Activated B cell treated with CpG ODN at 0.5 μM for 24 hours (primary cell): ENCODE results near the gene METTL16. TPM values are rescaled to one million over a fixed set of nuclear protein-coding genes. Genes with fewer than 3 reads are reported as not detected.

Source experiments
- ATAC-seq: fragments of 200-7000 bp; cut with Tn5 transposase; one replicate; pipeline ENCODE4 v1.10.0; 2021; ENCODE audit warnings: low read depth, mild to moderate bottlenecking, moderate library complexity
- CTCF ChIA-PET: fragments of 350-600 bp; sonication (Branson Sonifier 250); formaldehyde crosslinking; loops from one replicate; lab custom pipeline; 2021; ENCODE audit warnings: antibody characterized with exemption; lab: Charles Lee
- POLR2A ChIA-PET: fragments of 350-600 bp; sonication (Branson Sonifier 250); formaldehyde crosslinking; loops from one replicate; lab custom pipeline; 2021; ENCODE audit warnings: antibody characterized with exemption; lab: Charles Lee
- DNase-seq: peaks from one replicate; pipeline ENCODE4 v3.0.0; 2022
- H3K27ac Mint-ChIP-seq: one replicate; pipeline ENCODE4 v1.8.0; 2020; ENCODE audit warnings: mixed read lengths
- H3K27me3 Mint-ChIP-seq: one replicate; pipeline ENCODE4 v1.8.0; 2021; ENCODE audit warnings: mixed read lengths
- H3K36me3 Mint-ChIP-seq: one replicate; pipeline ENCODE4 v1.8.0; 2021; ENCODE audit warnings: low read depth, mixed read lengths
- H3K4me1 Mint-ChIP-seq: one replicate; pipeline ENCODE4 v1.8.0; 2021; ENCODE audit warnings: mixed read lengths
- H3K4me3 Mint-ChIP-seq: one replicate; pipeline ENCODE4 v1.8.0; 2020; ENCODE audit warnings: mild to moderate bottlenecking, mixed read lengths
- H3K9me3 Mint-ChIP-seq: one replicate; pipeline ENCODE4 v1.8.0; 2020; ENCODE audit warnings: mixed read lengths
- CTCF ChIP-seq: fragments of 200-600 bp; IDR thresholded peaks from one replicate; pipeline ENCODE4 v1.8.0; 2022; ENCODE audit warnings: antibody characterized with exemption, mild to moderate bottlenecking
- intact Hi-C: fragments of 100-400 bp; cut with micrococcal nuclease; formaldehyde crosslinking; loops from one replicate; pipeline ENCODE4 v1.15.1; 2024
- total RNA-seq: library from RNA; stranded (reverse); gene quantifications from 2 replicates; pipeline ENCODE4 v1.2.3, GENCODE V29; 2022

METTL16 gene
- total RNA-seq, 1 donor from 2014 or later, result 57.2 TPM

GRCh38 chr17:2371183-2372130, 140.2 kb downstream of the METTL16 start:
- no peak overlapping the region for H3K4me3 Mint-ChIP-seq
- intact Hi-C loops, result no loop called here
- no peak for TF ChIP-seq CTCF
- H3K9me3 Mint-ChIP-seq, result no peaks in the 10 kb centered on the region
- H3K27ac Mint-ChIP-seq, result no peak overlapping the region
- peaks cover 32% of the 10 kb centered on the region for H3K36me3 Mint-ChIP-seq
- ATAC-seq (no peak), DNase-seq (no peak)
- H3K27me3 Mint-ChIP-seq, result no peaks in the 10 kb centered on the region
- ChIA-PET CTCF (interaction anchor here (3.4 kb wide), 1 partner anchor 45 kb away, joined by 12 read pairs; no protein-coding TSS in a partner anchor), POLR2A (no interaction called here)
- H3K4me1 Mint-ChIP-seq, result no peaks in the 10 kb centered on the region

DNA sequence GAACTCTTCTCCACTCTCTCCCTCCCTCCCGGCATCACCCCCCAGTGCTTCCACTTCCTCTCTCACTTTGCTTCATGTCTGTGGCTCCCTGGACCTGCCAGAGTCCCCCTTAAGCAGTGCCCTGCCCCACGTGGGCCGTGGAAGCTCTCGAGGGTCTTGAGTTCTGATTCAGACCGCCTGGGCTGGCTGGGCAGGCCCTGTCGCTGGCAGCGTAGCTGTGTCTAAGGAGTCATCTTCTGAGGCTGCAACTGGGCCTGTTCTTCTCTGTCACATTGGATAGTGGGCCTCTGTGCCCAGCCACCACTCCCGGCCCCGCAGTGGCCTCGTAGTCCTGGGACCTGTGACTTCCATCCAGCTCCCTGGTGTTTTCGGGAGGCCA, 141.5 kb downstream of the METTL16 start:
- no peak overlapping the region for H3K4me3 Mint-ChIP-seq
- H3K4me1 Mint-ChIP-seq, result no peaks in the 10 kb centered on the region
- ChIA-PET CTCF (interaction anchor here (3.4 kb wide), 1 partner anchor 46 kb away, joined by 12 read pairs; no protein-coding TSS in a partner anchor), POLR2A (no interaction called here)
- intact Hi-C loops, result no loop called here
- no peak overlapping the region for H3K27ac Mint-ChIP-seq
- no peaks in the 10 kb centered on the region for H3K9me3 Mint-ChIP-seq
- no peak for TF ChIP-seq CTCF
- peaks cover 31% of the 10 kb centered on the region for H3K36me3 Mint-ChIP-seq
- DNase-seq (no peak), ATAC-seq (no peak)
- H3K27me3 Mint-ChIP-seq, result no peaks in the 10 kb centered on the region

DNA sequence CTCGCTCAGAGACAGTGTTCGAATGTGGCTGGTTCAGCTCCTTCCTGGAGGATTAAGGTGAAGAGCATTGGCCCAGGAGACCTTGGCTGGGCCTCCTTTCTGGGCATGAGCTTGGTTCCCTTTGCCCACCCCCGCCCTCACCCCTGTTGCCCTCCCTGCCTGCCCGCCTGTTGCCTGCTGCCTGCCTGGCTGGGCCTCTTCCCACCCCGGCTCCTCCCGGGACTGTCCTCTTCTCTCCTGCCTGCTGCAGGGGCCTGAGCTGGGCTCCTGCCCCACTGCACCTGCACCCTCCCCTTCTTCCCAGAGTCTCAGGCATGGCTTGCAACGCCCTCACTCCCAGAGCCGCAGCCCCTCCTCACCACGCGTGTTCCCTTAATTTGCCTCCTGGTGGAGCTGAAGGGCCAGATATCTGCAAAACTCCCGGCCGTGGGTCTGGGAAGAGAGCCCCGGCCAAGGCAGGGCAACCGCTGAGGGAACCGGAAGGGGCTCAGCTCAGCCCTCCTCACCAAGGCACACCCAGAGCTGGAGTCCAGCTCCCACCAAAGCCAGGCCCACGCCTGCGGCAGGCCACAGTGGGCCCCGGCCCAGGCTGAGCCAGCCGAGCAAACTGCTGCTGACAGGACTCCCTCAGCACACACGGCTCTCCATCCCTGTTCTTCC, 142.0 kb downstream of the METTL16 start:
- H3K4me1 Mint-ChIP-seq, result no peaks in the 10 kb centered on the region
- no peak for TF ChIP-seq CTCF
- ATAC-seq (no peak), DNase-seq (no peak)
- ChIA-PET POLR2A (no interaction called here), CTCF (interaction anchor here (3.4 kb wide), 1 partner anchor 47 kb away, joined by 12 read pairs; no protein-coding TSS in a partner anchor)
- no peak overlapping the region for H3K4me3 Mint-ChIP-seq
- H3K36me3 Mint-ChIP-seq, result peaks cover 29% of the 10 kb centered on the region
- H3K9me3 Mint-ChIP-seq, result no peaks in the 10 kb centered on the region
- H3K27ac Mint-ChIP-seq, result no peak overlapping the region
- no peaks in the 10 kb centered on the region for H3K27me3 Mint-ChIP-seq
- intact Hi-C loops, result no loop called here

DNA sequence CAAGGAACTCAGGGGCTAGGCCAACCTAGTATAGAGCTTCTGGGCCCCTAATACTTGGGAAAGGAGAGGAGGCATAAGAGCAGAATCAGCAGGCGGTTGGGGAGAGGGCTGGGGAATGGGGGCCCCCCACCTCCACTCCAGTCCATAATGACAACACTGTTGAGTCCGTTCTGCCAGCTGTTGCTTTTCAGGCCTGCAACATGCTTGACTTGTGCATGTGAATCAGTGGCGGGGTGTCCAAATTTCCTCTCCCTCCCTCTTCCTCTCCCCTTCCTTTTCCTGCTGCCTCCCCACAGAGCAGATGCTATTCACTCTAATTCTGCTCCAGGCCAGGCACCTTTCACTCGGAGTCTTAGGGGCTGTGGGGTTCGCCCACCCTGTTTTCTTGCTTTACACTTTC, 142.6 kb downstream of the METTL16 start:
- ATAC-seq, result no peak
- ChIA-PET CTCF (interaction anchor here (3.4 kb wide), 1 partner anchor 47 kb away, joined by 12 read pairs; no protein-coding TSS in a partner anchor), POLR2A (no interaction called here)
- Mint-ChIP-seq H3K4me3 (no peak overlapping the region), H3K9me3 (no peaks in the 10 kb centered on the region), H3K27me3 (no peaks in the 10 kb centered on the region), H3K4me1 (no peaks in the 10 kb centered on the region), H3K36me3 (peaks cover 32% of the 10 kb centered on the region), H3K27ac (no peak overlapping the region)
- DNase-seq, result no peak
- intact Hi-C loops, result no loop called here
- no peak for TF ChIP-seq CTCF

GRCh38 chr17:2368359-2368758, 143.3 kb downstream of the METTL16 start:
- intact Hi-C loops, result no loop called here
- Mint-ChIP-seq H3K4me3 (no peak overlapping the region), H3K9me3 (no peaks in the 10 kb centered on the region), H3K27ac (no peak overlapping the region), H3K36me3 (peaks cover 31% of the 10 kb centered on the region), H3K4me1 (no peaks in the 10 kb centered on the region), H3K27me3 (no peaks in the 10 kb centered on the region)
- ChIA-PET POLR2A (no interaction called here), CTCF (interaction anchor here (3.4 kb wide), 1 partner anchor 48 kb away, joined by 12 read pairs; no protein-coding TSS in a partner anchor)
- ATAC-seq, result no peak
- DNase-seq, result no peak
- TF ChIP-seq CTCF, result no peak
